Stimulated activated CD4-positive, alpha-beta T cell treated with anti-CD3 and anti-CD28 coated beads, Interleukin-15, amount 100 ng/mL, for 24 hours (primary cell): ENCODE data around the gene COA7.
"Not testable (repeated sequence)": the region's sequence is repeated elsewhere in the genome, so short reads cannot be mapped to it uniquely, and the experiment has no call there.

Experiments
- DNase-seq: peaks from one replicate; pipeline ENCODE4 v3.0.0-alpha.2; 2020

Gene COA7

GRCh38 chr1:52697795-52698674, at the start of gene COA7:
Gene COA7 (minus strand): TSS chr1:52698347. CDS start chr1:52698326, 21 bp downstream.
- peak; percentile 87 for DNase-seq

- DNase-seq, result no peak
Observed at GRCh38 chr1:52747450-52747849, 49.3 kb upstream of the COA7 start.

- DNase-seq, result no peak
Observed at GRCh38 chr1:52746189-52746588, 48.0 kb upstream of the COA7 start.

GRCh38 chr1:52741259-52741658, 43.1 kb upstream of the COA7 start:
- DNase-seq, result no peak

GRCh38 chr1:52739699-52740467, 41.7 kb upstream of the COA7 start:
- DNase-seq, result no peak

GRCh38 chr1:52738893-52739292, 40.7 kb upstream of the COA7 start:
- no peak for DNase-seq

- no peak for DNase-seq
Observed at GRCh38 chr1:52738148-52738547, 40.0 kb upstream of the COA7 start.

- DNase-seq, result not testable (repeated sequence)
Observed at GRCh38 chr1:52735371-52735770, 37.2 kb upstream of the COA7 start.

- no peak for DNase-seq
Observed at GRCh38 chr1:52733368-52733767, 35.2 kb upstream of the COA7 start.

- DNase-seq, result no peak
Observed at GRCh38 chr1:52727956-52728656, 30.0 kb upstream of the COA7 start.

- peak; percentile 15 for DNase-seq
Observed at GRCh38 chr1:52727114-52727586, 29.0 kb upstream of the COA7 start.

- peak; percentile 92 for DNase-seq
Observed at GRCh38 chr1:52726265-52727113, 28.3 kb upstream of the COA7 start, which contains the start of gene ZYG11B. Gene ZYG11B (plus strand): TSS chr1:52726453. CDS start chr1:52726654, 201 bp downstream.

- no peak for DNase-seq
Observed at GRCh38 chr1:52725903-52726264, 27.7 kb upstream of the COA7 start.

GRCh38 chr1:52723260-52723659, 25.1 kb upstream of the COA7 start:
- DNase-seq, result no peak

GRCh38 chr1:52715296-52715695, 17.1 kb upstream of the COA7 start:
- DNase-seq, result not testable (repeated sequence)

GRCh38 chr1:52713590-52713989, 15.4 kb upstream of the COA7 start:
- DNase-seq, result no peak

- no peak for DNase-seq
Observed at GRCh38 chr1:52709016-52709415, 10.9 kb upstream of the COA7 start.

- DNase-seq, result no peak
Observed at GRCh38 chr1:52707927-52708655, 9.9 kb upstream of the COA7 start.

GRCh38 chr1:52706941-52707926, 9.1 kb upstream of the COA7 start:
- no peak for DNase-seq

GRCh38 chr1:52706136-52706670, 8.1 kb upstream of the COA7 start:
- DNase-seq, result no peak
